PC-3 (cell line): ENCODE measurements around the gene VAT1. TPM values are rescaled to one million over a fixed set of nuclear protein-coding genes. Genes with fewer than 3 reads are reported as not detected.

Source experiments
- ATAC-seq: fragments of 200-7000 bp; cut with Tn5 transposase; 2 replicates; pipeline ENCODE4 v1.9.1; 2020; ENCODE audit warnings: mild to moderate bottlenecking, moderate library complexity
- BruUV-seq: library from RNA; stranded (reverse); fragments of 400-500 nt; replicated peaks from 2 replicates; lab custom pipeline; 2021; lab: Mats Ljungman, UMichigan
- CTCF ChIA-PET: fragments of 300-600 bp; sonication (Branson Sonifier 250); formaldehyde crosslinking; loops from one replicate; lab custom pipeline; 2022; ENCODE audit warnings: antibody characterized with exemption; lab: Charles Lee
- POLR2A ChIA-PET: fragments of 300-600 bp; sonication (Branson Sonifier 250); formaldehyde crosslinking; loops from one replicate; lab custom pipeline; 2022; ENCODE audit warnings: antibody characterized with exemption; ENCODE audit not compliant: unreplicated experiment; lab: Charles Lee
- DNase-seq: peaks from one replicate; pipeline ENCODE4 v3.0.0-alpha.2; 2015
- H2AFZ ChIP-seq: fragments of 300-600 bp; sonication (generic); 2 replicates; pipeline ENCODE4 v1.6.0; 2016; ENCODE audit warnings: antibody characterized with exemption, low read length
- H3F3A ChIP-seq: fragments of 300-600 bp; sonication (generic); one replicate; pipeline ENCODE4 v1.6.0; 2017; ENCODE audit warnings: antibody characterized with exemption, low read length, control low read depth, mild to moderate bottlenecking; ENCODE audit not compliant: unreplicated experiment
- H3K27ac ChIP-seq: fragments of 300-600 bp; sonication (generic); 2 replicates; pipeline ENCODE4 v1.5.1; 2016; ENCODE audit warnings: mild to moderate bottlenecking, low read length
- H3K27me3 ChIP-seq: fragments of 300-600 bp; sonication (generic); 2 replicates; pipeline ENCODE4 v1.6.1; 2016; ENCODE audit warnings: low read length, mixed read lengths
- H3K36me3 ChIP-seq: fragments of 300-600 bp; sonication (generic); 2 replicates; pipeline ENCODE4 v1.6.1; 2016; ENCODE audit warnings: low read depth, mixed run types, low read length, mixed read lengths
- H3K4me1 ChIP-seq: fragments of 300-600 bp; sonication (generic); 2 replicates; pipeline ENCODE4 v1.5.1; 2016; ENCODE audit warnings: low read length; ENCODE audit not compliant: insufficient read depth
- H3K4me2 ChIP-seq: fragments of 300-600 bp; sonication (generic); 2 replicates; pipeline ENCODE4 v1.6.0; 2016; ENCODE audit warnings: low read length
- H3K4me3 ChIP-seq: fragments of 300-600 bp; sonication (generic); 2 replicates; pipeline ENCODE4 v1.5.1; 2016; ENCODE audit warnings: mild to moderate bottlenecking, low read length, mixed read lengths
- H3K79me2 ChIP-seq: fragments of 300-600 bp; sonication (generic); 2 replicates; pipeline ENCODE4 v1.6.1; 2017; ENCODE audit warnings: low read length, mixed read lengths
- H3K9ac ChIP-seq: fragments of 300-600 bp; sonication (generic); 2 replicates; pipeline ENCODE4 v1.6.0; 2016; ENCODE audit warnings: mild to moderate bottlenecking, low read length
- H3K9me2 ChIP-seq: fragments of 300-600 bp; sonication (generic); replicated peaks from 2 replicates; pipeline ENCODE4 v1.6.1; 2016; ENCODE audit warnings: mixed run types, low read length, mixed read lengths
- H3K9me3 ChIP-seq: fragments of 300-600 bp; sonication (generic); 2 replicates; pipeline ENCODE4 v1.6.1; 2016; ENCODE audit warnings: low read length, mixed read lengths
- H4K20me1 ChIP-seq: fragments of 300-600 bp; sonication (generic); 2 replicates; pipeline ENCODE4 v1.6.1; 2016; ENCODE audit warnings: low read length, mixed read lengths
- CTCF ChIP-seq: fragments of 300-600 bp; sonication (generic); conservative IDR thresholded peaks from 2 replicates; pipeline ENCODE4 v1.5.1; 2017; ENCODE audit warnings: antibody characterized with exemption, low read depth, mild to moderate bottlenecking, low read length
- EZH2 ChIP-seq: fragments of 300-600 bp; sonication (generic); IDR thresholded peaks from one replicate; pipeline ENCODE4 v1.6.1; 2017; ENCODE audit warnings: antibody characterized with exemption, mild to moderate bottlenecking, low read length; ENCODE audit not compliant: unreplicated experiment
- EZH2phosphoT487 ChIP-seq: fragments of 300-600 bp; sonication (generic); IDR thresholded peaks from 2 replicates; pipeline ENCODE4 v1.6.1; 2018; ENCODE audit warnings: mild to moderate bottlenecking, antibody characterized with exemption, low read length, borderline replicate concordance
- intact Hi-C: fragments of 100-400 bp; cut with micrococcal nuclease; formaldehyde crosslinking; loops from 2 replicates; pipeline ENCODE4 v1.9.0; 2023
- total RNA-seq: library from RNA; depleted of rRNA; stranded (reverse); fragments of >200 nt; gene quantifications from 2 replicates; pipeline ENCODE4 v1.2.3, GENCODE V29; 2014

The VAT1 gene
- total RNA-seq, 1 experiment from 2014 or later, result 68.1 TPM

GRCh38 chr17:43051969-43052368, 29.8 kb upstream of the VAT1 start:
- Histone ChIP-seq H3K9me2 (no peaks in the 10 kb centered on the region), H3K4me2 (no peak overlapping the region), H3K36me3 (peaks cover 3% of the 10 kb centered on the region; the same call in 1 of the 2 replicates), H3K4me1 (no peaks in the 10 kb centered on the region), H3K9ac (no peak overlapping the region), H3K9me3 (no peaks in the 10 kb centered on the region), H2AFZ (no peak overlapping the region), H3K27me3 (no peaks in the 10 kb centered on the region), H3K4me3 (no peak overlapping the region), H4K20me1 (no peaks in the 10 kb centered on the region), H3F3A (no peaks in the 10 kb centered on the region), H3K27ac (no peak overlapping the region), H3K79me2 (no peaks in the 10 kb centered on the region)
- no TSS peak for BruUV-seq
- CTCF ChIA-PET, result no interaction called here
- no peak for DNase-seq
- intact Hi-C loops, result no loop called here
- POLR2A ChIA-PET, result no interaction called here
- ATAC-seq, result no peak
- no peak for TF ChIP-seq CTCF
- TF ChIP-seq EZH2, result no peak
- no peak for TF ChIP-seq EZH2phosphoT487

GRCh38 chr17:43044024-43044423, 21.8 kb upstream of the VAT1 start:
- no peaks in the 10 kb centered on the region for H3K79me2 ChIP-seq
- no TSS peak for BruUV-seq
- no peak overlapping the region for H3K9ac ChIP-seq
- H3K27me3 ChIP-seq, result no peaks in the 10 kb centered on the region
- no peak overlapping the region for H2AFZ ChIP-seq
- H3K4me3 ChIP-seq, result no peak overlapping the region
- ChIA-PET CTCF (no interaction called here), POLR2A (no interaction called here)
- H4K20me1 ChIP-seq, result no peaks in the 10 kb centered on the region
- intact Hi-C loops, result no loop called here
- no peaks in the 10 kb centered on the region for H3K9me3 ChIP-seq
- H3K4me1 ChIP-seq, result no peaks in the 10 kb centered on the region
- DNase-seq, result no peak
- no peak for ATAC-seq
- no peaks in the 10 kb centered on the region; the same call in 1 of the 2 replicates for H3K36me3 ChIP-seq
- no peak for TF ChIP-seq EZH2
- TF ChIP-seq EZH2phosphoT487, result no peak
- TF ChIP-seq CTCF, result no peak
- no peak overlapping the region for H3K27ac ChIP-seq
- H3K4me2 ChIP-seq, result no peak overlapping the region
- H3K9me2 ChIP-seq, result no peaks in the 10 kb centered on the region
- H3F3A ChIP-seq, result no peaks in the 10 kb centered on the region

GRCh38 chr17:43043307-43043706, 21.1 kb upstream of the VAT1 start:
- ChIA-PET POLR2A (no interaction called here), CTCF (no interaction called here)
- no peaks in the 10 kb centered on the region for H4K20me1 ChIP-seq
- no peak overlapping the region for H3K4me3 ChIP-seq
- intact Hi-C loops, result no loop called here
- no peaks in the 10 kb centered on the region; the same call in 1 of the 2 replicates for H3K36me3 ChIP-seq
- no peak overlapping the region for H3K27ac ChIP-seq
- no peaks in the 10 kb centered on the region for H3K79me2 ChIP-seq
- no peak for TF ChIP-seq EZH2
- TF ChIP-seq EZH2phosphoT487, result no peak
- no peak for TF ChIP-seq CTCF
- no peaks in the 10 kb centered on the region for H3K4me1 ChIP-seq
- H3F3A ChIP-seq, result no peaks in the 10 kb centered on the region
- H3K9ac ChIP-seq, result no peak overlapping the region
- no peaks in the 10 kb centered on the region for H3K9me3 ChIP-seq
- no peak overlapping the region for H3K4me2 ChIP-seq
- H3K9me2 ChIP-seq, result no peaks in the 10 kb centered on the region
- H3K27me3 ChIP-seq, result no peaks in the 10 kb centered on the region
- no peak overlapping the region for H2AFZ ChIP-seq
- DNase-seq (no peak), ATAC-seq (no peak)
- BruUV-seq, result no TSS peak
